CD14-positive monocyte (primary cell): ENCODE results near the gene GRK3. TPM values are rescaled to one million over a fixed set of nuclear protein-coding genes. Genes with fewer than 3 reads are reported as not detected.
"Not testable (repeated sequence)": the region's sequence is repeated elsewhere in the genome, so short reads cannot be mapped to it uniquely, and the experiment has no call there.

Experiments used
- DNase-seq, 3 donors: peaks; one replicate each; pipeline ENCODE4 v3.0.0-alpha.2; 2011 to 2022
- H2AFZ ChIP-seq: 2 replicates; pipeline ENCODE4 v1.6.0; 2012; ENCODE audit warnings: mild to moderate bottlenecking, low read depth, low read length, inconsistent platforms; ENCODE audit not compliant: insufficient read depth, poor library complexity, severe bottlenecking
- H3K27ac ChIP-seq, 2 donors: 1 replicate in 1 of 2; 2 replicates in 1 of 2; pipeline ENCODE4 v1.5.1; 2012 to 2013; ENCODE audit warnings: low read length in 2 of 2, control low read depth in 1 of 2, inconsistent platforms in 1 of 2, low read depth in 1 of 2, mild to moderate bottlenecking in 1 of 2
- H3K27me3 ChIP-seq, 2 donors: one replicate each; pipeline versions ENCODE4 v1.6.0 to v1.6.1; 2011 to 2013; ENCODE audit warnings: low read length in 2 of 2; ENCODE audit not compliant: control insufficient read depth in 2 of 2, insufficient read depth in 2 of 2
- H3K36me3 ChIP-seq, 2 donors: replicated peaks in 1 of 2; 1 replicate in 1 of 2; 2 replicates in 1 of 2; pipeline versions ENCODE4 v1.5.1 to v1.6.1; 2012 to 2013; ENCODE audit warnings: low read length in 2 of 2, control low read depth in 1 of 2, inconsistent platforms in 1 of 2, mild to moderate bottlenecking in 1 of 2; ENCODE audit not compliant: insufficient read depth in 2 of 2, control insufficient read depth in 1 of 2
- H3K4me1 ChIP-seq, 2 donors: 1 replicate in 1 of 2; 2 replicates in 1 of 2; pipeline versions ENCODE4 v1.5.1 to v1.6.1; 2012 to 2013; ENCODE audit warnings: low read length in 2 of 2, control low read depth in 1 of 2, inconsistent platforms in 1 of 2, mild to moderate bottlenecking in 1 of 2, moderate library complexity in 1 of 2; ENCODE audit not compliant: insufficient read depth in 2 of 2, control insufficient read depth in 1 of 2
- H3K4me2 ChIP-seq: replicated peaks from 2 replicates; pipeline ENCODE3; 2012; ENCODE audit warnings: low read length, moderate library complexity, mild to moderate bottlenecking; ENCODE audit not compliant: poor library complexity, severe bottlenecking; ENCODE audit errors: extremely low read depth
- H3K4me3 ChIP-seq, 3 experiments: fragments of 200-600 bp in 1 of 3; sonication (generic) in 1 of 3; replicated peaks in 1 of 3; 1 replicate in 2 of 3; 2 replicates in 1 of 3; pipeline ENCODE4 v1.5.1; 2011 to 2013; ENCODE audit warnings: low read length in 3 of 3, mild to moderate bottlenecking in 3 of 3, control low read depth in 2 of 3, low read depth in 2 of 3, inconsistent platforms in 1 of 3, moderate library complexity in 1 of 3
- H3K79me2 ChIP-seq: 2 replicates; pipeline ENCODE4 v1.6.0; 2012; ENCODE audit warnings: mild to moderate bottlenecking, control low read depth, inconsistent platforms, low read length, moderate library complexity; ENCODE audit not compliant: insufficient read depth
- H3K9ac ChIP-seq: 2 replicates; pipeline ENCODE4 v1.6.0; 2017; ENCODE audit warnings: low read length, mild to moderate bottlenecking; ENCODE audit not compliant: insufficient read depth, poor library complexity, severe bottlenecking
- H3K9me3 ChIP-seq, 2 donors: replicated peaks in 1 of 2; 1 replicate in 1 of 2; 2 replicates in 1 of 2; pipeline versions ENCODE4 v1.5.1 to v1.6.1; 2012 to 2013; ENCODE audit warnings: low read length in 2 of 2, control low read depth in 1 of 2; ENCODE audit not compliant: control insufficient read depth in 1 of 2, insufficient read depth in 1 of 2
- H4K20me1 ChIP-seq: 2 replicates; pipeline ENCODE4 v1.6.0; 2012; ENCODE audit warnings: mild to moderate bottlenecking, low read length, control low read depth, moderate library complexity; ENCODE audit not compliant: insufficient read depth
- H3K27ac Mint-ChIP-seq, 7 donors: one replicate each; pipeline ENCODE4 v1.8.0; 2020; ENCODE audit warnings: mild to moderate bottlenecking in 7 of 7, mixed read lengths in 7 of 7, moderate library complexity in 6 of 7, inconsistent platforms in 2 of 7
- H3K27me3 Mint-ChIP-seq, 3 donors: one replicate each; pipeline ENCODE4 v1.8.0; 2021 to 2022; ENCODE audit warnings: low read depth in 3 of 3, mild to moderate bottlenecking in 3 of 3, mixed read lengths in 3 of 3, moderate library complexity in 3 of 3, inconsistent platforms in 1 of 3
- H3K36me3 Mint-ChIP-seq, 2 donors: one replicate each; pipeline ENCODE4 v1.8.0; 2020; ENCODE audit warnings: mixed read lengths in 2 of 2, inconsistent platforms in 1 of 2, mild to moderate bottlenecking in 1 of 2
- H3K4me1 Mint-ChIP-seq: one replicate; pipeline ENCODE4 v1.8.0; 2020; ENCODE audit warnings: mild to moderate bottlenecking, mixed read lengths
- H3K4me3 Mint-ChIP-seq, 2 donors: one replicate each; pipeline ENCODE4 v1.8.0; 2020; ENCODE audit warnings: mild to moderate bottlenecking in 2 of 2, mixed read lengths in 2 of 2, moderate library complexity in 1 of 2
- H3K9me3 Mint-ChIP-seq, 7 donors: one replicate each; pipeline ENCODE4 v1.8.0; 2020 to 2022; ENCODE audit warnings: mixed read lengths in 7 of 7, mild to moderate bottlenecking in 6 of 7, moderate library complexity in 6 of 7, inconsistent platforms in 2 of 7
- CTCF ChIP-seq: fragments of 200-600 bp; IDR thresholded peaks from one replicate; pipeline ENCODE4 v1.8.0; 2022; ENCODE audit warnings: antibody characterized with exemption, mild to moderate bottlenecking
- WGBS: methylation state at CpG from one replicate; pipeline ENCODE4 v1.1.5; 2013; ENCODE audit warnings: missing lambda C conversion rate; ENCODE audit not compliant: insufficient coverage; 5-methylcytosine and 5-hydroxymethylcytosine counted together
- intact Hi-C, 2 donors: fragments of 100-400 bp; cut with micrococcal nuclease; formaldehyde crosslinking; loops; one replicate each; pipeline versions ENCODE4 v1.15.0 to v1.15.1; 2023
- polyA plus RNA-seq, 3 donors: library from polyadenylated mRNA; depleted of rRNA in 1 of 3; unstranded in 2 of 3; stranded (reverse) in 1 of 3; fragments of 300-500 nt in 2 of 3; fragments of >200 nt in 1 of 3; fragmentation: Illumina TruSeq in 2 of 3; gene quantifications; 1 replicate in 2 of 3; 2 replicates in 1 of 3; pipeline ENCODE4 v1.2.3, GENCODE V29; 2012 to 2021

Gene GRK3
- polyA plus RNA-seq, 3 donors, result 8.3 to 33.3 (median 9.6) TPM

GRCh38 chr22:25567251-25567675 lies 2.8 kb downstream of the GRK3 start:
- peaks cover 10 to 16% of the 10 kb centered on the region in 2 donors for H3K36me3 Mint-ChIP-seq
- peaks cover 78% of the 10 kb centered on the region for H3K4me1 Mint-ChIP-seq
- Histone ChIP-seq H3K4me2 (peak overlapping the region; percentile 91), H3K27me3 (no peaks in the 10 kb centered on the region), H3K4me3 (peak overlapping the region; percentile 24 to 99 (median 98)), H3K79me2 (peaks cover 68% of the 10 kb centered on the region), H3K36me3 (peaks cover 0 to 6% of the 10 kb centered on the region in 2 donors), H4K20me1 (peaks cover 57% of the 10 kb centered on the region), H3K27ac (peak overlapping the region in 1 of 2 donors; percentile 96), H3K4me1 (peaks cover 63 to 77% of the 10 kb centered on the region in 2 donors), H2AFZ (no peak overlapping the region), H3K9ac (peak overlapping the region; percentile 98), H3K9me3 (no peaks in the 10 kb centered on the region)
- no peak for TF ChIP-seq CTCF
- peaks cover 0 to 2% (median 0%) of the 10 kb centered on the region in 3 donors for H3K27me3 Mint-ChIP-seq
- H3K9me3 Mint-ChIP-seq, result peaks cover 0 to 3% (median 0%) of the 10 kb centered on the region in 7 donors
- peak overlapping the region; percentile 90 to 98 (median 97) for H3K27ac Mint-ChIP-seq
- intact Hi-C loops, result no loop called here
- WGBS, result no CpG with 5 or more reads among the region's 1 CpG
- no peak for DNase-seq
- peak overlapping the region; percentile 95 to 99 for H3K4me3 Mint-ChIP-seq

GRCh38 chr22:25568066-25568465 lies 3.6 kb downstream of the GRK3 start:
- H3K27me3 Mint-ChIP-seq, H3K9me3 ChIP-seq, DNase-seq, H3K27me3 ChIP-seq, H2AFZ ChIP-seq, intact Hi-C loops, H3K9ac ChIP-seq, H3K9me3 Mint-ChIP-seq, H3K36me3 ChIP-seq: not testable (repeated sequence)
- Mint-ChIP-seq H3K27ac (peak overlapping the region; percentile 90 to 98 (median 97)), H3K4me3 (peak overlapping the region; percentile 95 to 99), H3K36me3 (peaks cover 12 to 16% of the 10 kb centered on the region in 2 donors), H3K4me1 (peaks cover 78% of the 10 kb centered on the region)
- H3K4me3 ChIP-seq, result peak overlapping the region in 2 of 3 experiments; percentile 98 to 99
- peak overlapping the region in 1 of 2 donors; percentile 96 for H3K27ac ChIP-seq
- peaks cover 65% of the 10 kb centered on the region for H4K20me1 ChIP-seq
- peak overlapping the region; percentile 91 for H3K4me2 ChIP-seq
- WGBS, result no CpG with 5 or more reads among the region's 2 CpGs
- peaks cover 75% of the 10 kb centered on the region for H3K79me2 ChIP-seq
- peaks cover 63 to 77% of the 10 kb centered on the region in 2 donors for H3K4me1 ChIP-seq
